Lower lobe of right lung (tissue), 2 donors: ENCODE data around the gene NANOS2. TPM values are rescaled to one million over a fixed set of nuclear protein-coding genes. Genes with fewer than 3 reads are reported as not detected.

Experiments used
- ATAC-seq, 2 donors: fragments of 200-7000 bp; cut with Tn5 transposase; one replicate each; pipeline ENCODE4 v1.9.1; 2020 to 2022; ENCODE audit warnings: mild to moderate bottlenecking in 2 of 2, moderate library complexity in 2 of 2
- DNase-seq: peaks from one replicate; pipeline ENCODE4 v3.0.0-alpha.2; 2020
- H3K27ac ChIP-seq: fragments of 200-600 bp; one replicate; pipeline ENCODE4 v1.8.0; 2022
- H3K27me3 ChIP-seq: fragments of 200-600 bp; one replicate; pipeline ENCODE4 v1.8.0; 2022; ENCODE audit warnings: low read depth
- H3K36me3 ChIP-seq: fragments of 200-600 bp; one replicate; pipeline ENCODE4 v1.8.0; 2022; ENCODE audit warnings: mild to moderate bottlenecking
- H3K4me1 ChIP-seq: fragments of 200-600 bp; one replicate; pipeline ENCODE4 v1.8.0; 2022
- H3K4me3 ChIP-seq: fragments of 200-600 bp; one replicate; pipeline ENCODE4 v1.8.0; 2022; ENCODE audit warnings: mild to moderate bottlenecking
- H3K9me3 ChIP-seq: fragments of 200-600 bp; one replicate; pipeline ENCODE4 v1.8.0; 2022
- intact Hi-C: fragments of 100-400 bp; cut with DNase I; formaldehyde crosslinking; loops from one replicate; pipeline ENCODE4 v1.11.0; 2022
- total RNA-seq: library from RNA; stranded (reverse); fragmentation: NEBNext Ultra II Directional; extraction: Animal tissue kit (Norgen Biotek cat#: 25700); gene quantifications from one replicate; pipeline ENCODE4 v1.2.1, GENCODE V29; 2021
- TF ChIP-seq, protein P1 (sequence below): fragments of 200-600 bp; IDR thresholded peaks from one replicate; pipeline ENCODE4 v1.8.0; 2022; ENCODE audit warnings: antibody characterized with exemption, mild to moderate bottlenecking
- donor health status: DM: no; HTN: yes; CAD: no; lungs with severe emphysema.

The NANOS2 gene
- total RNA-seq, 1 donor from 2014 or later: not detected

DNA sequence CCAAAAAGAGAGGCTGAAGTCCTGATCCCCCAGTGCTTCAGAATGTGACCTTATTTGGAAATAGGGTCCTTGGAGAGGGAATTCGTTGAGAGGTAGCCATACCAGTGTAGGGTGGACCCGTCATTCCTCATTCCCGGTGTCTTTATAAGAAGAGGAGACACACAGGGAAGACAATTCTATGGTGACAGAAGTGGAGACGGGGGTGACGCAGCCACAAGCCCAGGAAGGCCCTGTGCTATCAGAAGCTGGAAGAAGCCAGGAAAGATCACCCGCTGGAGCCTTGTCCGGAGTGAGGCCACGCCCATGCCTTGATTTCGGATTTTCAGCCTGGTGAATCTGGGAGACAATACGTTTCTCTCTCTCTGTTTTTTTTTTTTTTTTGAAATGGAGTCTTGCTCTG, 9.6 kb downstream of the NANOS2 start:
- TF ChIP-seq, protein P1, sequence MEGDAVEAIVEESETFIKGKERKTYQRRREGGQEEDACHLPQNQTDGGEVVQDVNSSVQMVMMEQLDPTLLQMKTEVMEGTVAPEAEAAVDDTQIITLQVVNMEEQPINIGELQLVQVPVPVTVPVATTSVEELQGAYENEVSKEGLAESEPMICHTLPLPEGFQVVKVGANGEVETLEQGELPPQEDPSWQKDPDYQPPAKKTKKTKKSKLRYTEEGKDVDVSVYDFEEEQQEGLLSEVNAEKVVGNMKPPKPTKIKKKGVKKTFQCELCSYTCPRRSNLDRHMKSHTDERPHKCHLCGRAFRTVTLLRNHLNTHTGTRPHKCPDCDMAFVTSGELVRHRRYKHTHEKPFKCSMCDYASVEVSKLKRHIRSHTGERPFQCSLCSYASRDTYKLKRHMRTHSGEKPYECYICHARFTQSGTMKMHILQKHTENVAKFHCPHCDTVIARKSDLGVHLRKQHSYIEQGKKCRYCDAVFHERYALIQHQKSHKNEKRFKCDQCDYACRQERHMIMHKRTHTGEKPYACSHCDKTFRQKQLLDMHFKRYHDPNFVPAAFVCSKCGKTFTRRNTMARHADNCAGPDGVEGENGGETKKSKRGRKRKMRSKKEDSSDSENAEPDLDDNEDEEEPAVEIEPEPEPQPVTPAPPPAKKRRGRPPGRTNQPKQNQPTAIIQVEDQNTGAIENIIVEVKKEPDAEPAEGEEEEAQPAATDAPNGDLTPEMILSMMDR: no peak
- Histone ChIP-seq H3K27ac (no peak overlapping the region), H3K27me3 (no peaks in the 10 kb centered on the region), H3K9me3 (no peaks in the 10 kb centered on the region), H3K36me3 (peaks cover 7% of the 10 kb centered on the region), H3K4me3 (no peak overlapping the region), H3K4me1 (peaks cover 19% of the 10 kb centered on the region)
- ATAC-seq (no peak), DNase-seq (no peak)
- intact Hi-C loops: no loop called here

DNA sequence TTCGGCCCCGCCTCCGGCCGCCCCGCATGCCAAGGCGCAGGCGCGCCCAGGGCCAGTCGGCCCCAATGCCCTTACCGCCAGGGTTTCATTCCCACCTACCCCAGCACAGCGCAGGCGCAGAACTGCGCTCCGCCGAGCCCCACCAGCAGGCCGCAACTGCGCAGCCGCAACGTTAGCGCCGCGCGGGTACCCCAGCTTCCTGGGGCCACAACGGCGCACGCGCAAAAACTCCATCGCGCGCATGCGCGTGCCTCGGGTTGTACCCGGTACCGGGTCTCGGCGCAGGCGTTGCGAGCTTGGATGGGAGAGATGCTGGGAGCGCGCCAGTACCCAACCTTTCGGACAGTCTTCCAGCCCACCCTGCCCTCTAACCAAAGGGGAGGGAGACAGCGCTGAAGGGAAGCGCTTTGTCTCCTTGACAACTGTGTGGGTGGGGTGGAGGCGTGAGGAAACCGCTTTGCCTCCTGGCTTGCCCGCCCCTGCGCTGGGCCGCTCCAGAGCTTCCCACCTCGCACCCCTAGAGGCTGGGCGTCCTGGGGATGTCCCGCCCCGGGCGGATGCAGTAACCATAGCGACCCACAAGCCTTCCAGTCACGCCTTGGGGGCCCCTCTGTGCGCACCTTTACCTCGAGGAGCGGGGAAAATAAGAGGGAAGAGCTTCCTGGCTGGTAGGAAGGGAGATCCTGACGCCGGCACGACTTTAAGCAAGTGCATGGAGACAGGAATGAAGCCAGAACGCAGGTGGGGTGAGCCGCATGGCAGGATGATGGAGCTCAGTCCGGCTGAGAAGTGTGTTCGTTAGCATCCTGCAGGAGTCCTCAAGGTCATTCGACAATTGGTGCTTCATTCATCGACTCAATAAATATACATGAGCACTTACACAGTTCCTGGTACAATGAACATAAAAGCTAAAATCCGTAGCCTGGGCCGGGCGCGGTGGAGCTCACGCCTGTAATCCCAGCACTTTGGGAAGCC, 11.6 kb downstream of the NANOS2 start:
- ATAC-seq: peak; percentile 97 to 98
- H3K27ac ChIP-seq: peak overlapping the region; percentile 74
- no peaks in the 10 kb centered on the region for H3K9me3 ChIP-seq
- DNase-seq: peak; percentile 99
- TF ChIP-seq, protein P1: no peak
- peaks cover 27% of the 10 kb centered on the region for H3K36me3 ChIP-seq
- peak overlapping the region; percentile 85 for H3K4me3 ChIP-seq
- H3K27me3 ChIP-seq: no peaks in the 10 kb centered on the region
- intact Hi-C loops: no loop called here
- H3K4me1 ChIP-seq: peaks cover 19% of the 10 kb centered on the region

DNA sequence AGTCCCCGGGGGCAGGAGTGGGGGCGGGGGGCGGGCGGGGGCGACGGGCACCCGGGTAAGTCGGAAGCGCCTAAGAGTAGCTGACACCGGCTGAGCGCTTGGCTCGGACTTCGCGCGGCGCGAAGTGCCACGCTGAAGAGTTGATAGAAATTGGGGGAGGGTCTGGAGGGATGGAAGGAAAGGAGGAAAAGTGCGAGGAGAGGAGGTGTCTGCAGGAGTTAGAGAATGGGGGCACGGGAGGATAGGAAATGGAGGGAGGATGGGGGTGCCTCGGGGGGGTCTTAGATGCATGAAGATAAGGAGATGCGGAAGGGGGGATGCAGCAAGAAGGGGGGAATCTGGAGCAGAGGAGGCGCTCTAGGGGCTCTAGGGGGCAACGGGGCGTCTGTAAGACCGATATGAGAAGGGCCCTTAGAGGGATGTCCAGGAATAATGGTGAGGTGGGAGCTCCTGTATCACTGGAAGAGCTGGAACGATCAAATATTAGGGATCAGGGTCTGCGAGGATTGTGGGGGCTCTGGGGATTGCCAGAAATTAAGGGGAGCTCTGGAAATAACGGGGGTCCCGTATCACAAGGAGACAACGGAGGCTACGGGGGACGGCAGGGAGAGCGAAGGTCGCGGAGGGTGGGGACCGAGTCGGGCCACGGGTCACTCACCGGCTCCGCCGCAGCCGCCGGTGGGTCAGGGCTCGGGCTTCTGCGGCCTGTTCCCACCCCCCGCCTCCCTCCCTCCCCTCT, 12.5 kb downstream of the NANOS2 start, which contains the start of gene MYPOP:
TSS of gene MYPOP (minus strand) at position 702 of the 739 bp plus-strand sequence. CDS start 840 bp downstream, outside the sequence.
- Histone ChIP-seq H3K27ac (peak within 1 kb of the TSS; percentile 74), H3K4me3 (peak within 1 kb of the TSS; percentile 85), H3K4me1 (peaks cover 19% of the 10 kb centered on the region), H3K9me3 (no peaks in the 10 kb centered on the region), H3K36me3 (peaks cover 35% of the 10 kb centered on the region), H3K27me3 (no peaks in the 10 kb centered on the region)
- no peak for ATAC-seq
- intact Hi-C loops: no loop called here
- TF ChIP-seq, protein P1: no peak
- no peak for DNase-seq

DNA sequence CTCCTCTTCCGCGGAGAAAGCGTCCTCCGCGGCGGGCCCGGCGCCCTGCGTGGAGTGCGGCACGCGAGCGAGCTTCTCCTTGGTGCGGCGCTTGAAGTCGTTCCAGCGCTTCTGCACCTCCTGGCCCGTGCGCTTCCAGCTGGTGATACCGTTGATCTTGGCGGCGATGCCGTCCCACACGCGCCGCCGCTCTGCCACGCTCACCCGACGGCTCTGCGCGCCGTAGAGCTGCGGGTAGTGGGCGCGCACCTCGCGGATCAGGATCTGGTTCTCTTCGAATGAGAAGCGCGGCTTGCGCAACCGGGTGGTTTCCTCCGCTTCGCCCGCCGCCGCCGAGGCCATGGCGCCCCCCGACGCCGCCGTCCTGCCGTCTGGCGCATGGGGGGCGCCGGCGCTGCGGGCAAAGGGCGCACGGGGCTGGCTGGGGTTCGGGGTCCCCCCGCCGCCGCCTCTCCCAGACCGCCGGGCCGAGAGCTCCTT, 13.1 kb downstream of the NANOS2 start:
- TF ChIP-seq, protein P1: no peak
- intact Hi-C loops: no loop called here
- peak; percentile 80 for DNase-seq
- peak overlapping the region; percentile 48 for H3K27ac ChIP-seq
- H3K4me3 ChIP-seq: peak overlapping the region; percentile 85
- peaks cover 37% of the 10 kb centered on the region for H3K36me3 ChIP-seq
- H3K9me3 ChIP-seq: no peaks in the 10 kb centered on the region
- no peaks in the 10 kb centered on the region for H3K27me3 ChIP-seq
- H3K4me1 ChIP-seq: peaks cover 19% of the 10 kb centered on the region
- ATAC-seq: no peak

DNA sequence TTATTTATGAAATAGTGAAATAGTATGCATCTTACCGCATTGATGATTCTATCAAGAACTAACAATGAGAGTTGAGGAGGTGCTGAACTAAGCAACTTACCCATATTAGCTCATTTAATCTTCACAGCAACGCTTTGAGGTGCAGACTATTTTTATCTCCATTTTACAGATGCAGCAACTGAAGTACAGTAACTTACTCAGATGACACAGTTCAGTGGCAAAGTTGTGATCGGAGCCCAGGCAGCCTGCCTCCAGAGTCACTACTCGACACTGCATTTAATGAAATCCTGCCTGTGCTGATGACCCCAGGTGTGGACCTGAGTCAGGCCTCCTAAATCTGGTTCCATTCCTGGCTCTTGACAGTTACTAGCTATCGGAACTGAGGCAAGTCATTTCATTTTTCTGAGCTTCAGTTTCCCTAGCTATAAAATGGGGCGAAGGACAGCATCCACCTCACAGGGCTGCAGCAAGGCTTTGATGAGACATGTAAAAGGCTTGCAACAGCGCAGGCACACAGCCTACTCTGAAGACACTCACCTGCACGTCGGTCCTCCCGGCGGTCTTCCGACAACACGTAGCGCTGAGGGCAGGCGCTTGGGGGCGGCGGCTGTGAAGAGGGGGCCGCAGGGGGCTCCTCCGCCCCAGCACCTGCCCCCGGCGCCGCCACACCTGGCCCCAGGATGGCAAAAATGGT, 13.7 kb downstream of the NANOS2 start:
- Histone ChIP-seq H3K4me3 (peak overlapping the region; percentile 85), H3K36me3 (peaks cover 43% of the 10 kb centered on the region), H3K27me3 (no peaks in the 10 kb centered on the region), H3K9me3 (no peaks in the 10 kb centered on the region), H3K27ac (no peak overlapping the region), H3K4me1 (peaks cover 19% of the 10 kb centered on the region)
- intact Hi-C loops: no loop called here
- no peak for ATAC-seq
- TF ChIP-seq, protein P1: no peak
- DNase-seq: no peak
